ENCODE data around the gene LCN15.
"Not testable (repeated sequence)": the region's sequence is repeated elsewhere in the genome, so short reads cannot be mapped to it uniquely, and the experiment has no call there.

GRCh38 chr9:136760834-136761544, 3.3 kb downstream of the LCN15 start:
- TF ChIP-seq POLR2A (IDR thresholded peaks at IDR 0.05) = not testable (repeated sequence)
- TF ChIP-seq CTCF (IDR thresholded peaks at IDR 0.05) = peak in 2 of 4 experiments; percentile 28 to 37

All from gastroesophageal sphincter (tissue), 3 donors.